Gastrocnemius medialis (tissue), 4 donors: ENCODE measurements around the gene LAMC3.

ENCODE experiments used
- POLR2A ChIP-seq, 2 donors: fragments of 450-650 bp; IDR thresholded peaks; one replicate each; pipeline ENCODE4 v1.6.1; 2017; ENCODE audit warnings: antibody characterized with exemption in 2 of 2, mild to moderate bottlenecking in 2 of 2, moderate library complexity in 2 of 2
- TF ChIP-seq, protein P1 (sequence below), 5 experiments: fragments of 450-650 bp in 3 of 5; fragments of 200-600 bp in 2 of 5; sonication (generic) in 2 of 5; IDR thresholded peaks in 4 of 5; conservative IDR thresholded peaks in 1 of 5; 1 replicate in 4 of 5; 2 replicates in 1 of 5; pipeline ENCODE4 v1.5.1; 2016 to 2019; ENCODE audit warnings: antibody characterized with exemption in 5 of 5, mild to moderate bottlenecking in 3 of 5, moderate library complexity in 3 of 5

DNA sequence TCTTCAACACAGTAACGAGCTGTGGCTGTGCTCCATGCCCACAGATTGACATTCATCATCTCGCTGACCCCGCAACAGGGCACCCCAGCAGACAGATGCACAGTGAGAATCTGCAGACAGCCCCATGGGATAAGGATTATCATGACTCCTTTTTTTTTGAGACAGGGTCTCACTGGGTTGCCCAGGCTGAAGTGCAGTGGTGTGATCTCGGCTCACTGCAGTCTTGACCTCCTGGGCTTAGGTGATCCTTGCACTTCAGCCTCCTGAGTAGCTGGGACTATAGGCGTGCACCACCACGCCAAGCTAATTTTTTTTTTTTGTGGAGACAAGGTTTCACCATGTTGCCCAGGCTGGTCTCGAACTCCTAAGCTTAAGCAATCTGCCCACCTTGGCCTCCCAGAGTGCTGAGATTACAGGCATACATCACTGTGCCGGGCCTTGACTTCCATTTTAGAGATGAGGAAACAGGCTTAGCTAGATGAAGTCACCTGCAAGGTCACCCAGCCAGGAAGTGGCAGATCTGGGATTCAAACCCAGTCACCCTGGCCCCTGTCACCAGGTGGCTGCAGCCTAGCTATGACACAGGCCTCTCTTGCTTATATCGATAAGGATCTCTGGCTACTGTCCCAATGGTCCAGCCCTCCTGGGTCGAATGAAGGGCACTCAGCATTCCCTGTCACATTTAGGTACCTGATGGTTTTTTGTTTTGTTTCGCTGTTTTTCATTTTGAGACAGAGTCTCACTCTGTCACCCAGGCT is 92.4 kb downstream of the LAMC3 start:
- TF ChIP-seq POLR2A (IDR thresholded peaks at IDR 0.05) = no peak
- TF ChIP-seq, protein P1, sequence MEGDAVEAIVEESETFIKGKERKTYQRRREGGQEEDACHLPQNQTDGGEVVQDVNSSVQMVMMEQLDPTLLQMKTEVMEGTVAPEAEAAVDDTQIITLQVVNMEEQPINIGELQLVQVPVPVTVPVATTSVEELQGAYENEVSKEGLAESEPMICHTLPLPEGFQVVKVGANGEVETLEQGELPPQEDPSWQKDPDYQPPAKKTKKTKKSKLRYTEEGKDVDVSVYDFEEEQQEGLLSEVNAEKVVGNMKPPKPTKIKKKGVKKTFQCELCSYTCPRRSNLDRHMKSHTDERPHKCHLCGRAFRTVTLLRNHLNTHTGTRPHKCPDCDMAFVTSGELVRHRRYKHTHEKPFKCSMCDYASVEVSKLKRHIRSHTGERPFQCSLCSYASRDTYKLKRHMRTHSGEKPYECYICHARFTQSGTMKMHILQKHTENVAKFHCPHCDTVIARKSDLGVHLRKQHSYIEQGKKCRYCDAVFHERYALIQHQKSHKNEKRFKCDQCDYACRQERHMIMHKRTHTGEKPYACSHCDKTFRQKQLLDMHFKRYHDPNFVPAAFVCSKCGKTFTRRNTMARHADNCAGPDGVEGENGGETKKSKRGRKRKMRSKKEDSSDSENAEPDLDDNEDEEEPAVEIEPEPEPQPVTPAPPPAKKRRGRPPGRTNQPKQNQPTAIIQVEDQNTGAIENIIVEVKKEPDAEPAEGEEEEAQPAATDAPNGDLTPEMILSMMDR (IDR thresholded peaks at IDR 0.05 in 4 of 5, conservative IDR thresholded peaks at IDR 0.05 in 1 of 5) = no peak
